PFSK-1 (cell line): ENCODE data around the gene AP1S1.

Experiments
- FOXP2 ChIP-seq: optimal IDR thresholded peaks from 2 replicates; pipeline ENCODE3; 2011; ENCODE audit warnings: borderline replicate concordance, control low read depth, inconsistent platforms; ENCODE audit not compliant: insufficient read depth; ENCODE audit errors: extremely low read length, extremely low read depth
- POLR2AphosphoS5 ChIP-seq: IDR thresholded peaks from 2 replicates; pipeline ENCODE4 v1.6.1; 2012; ENCODE audit warnings: low read depth, mild to moderate bottlenecking, control low read depth, low read length, moderate library complexity
- SIN3A ChIP-seq: IDR thresholded peaks from 2 replicates; pipeline ENCODE4 v1.6.1; 2012; ENCODE audit warnings: mild to moderate bottlenecking, low read length, moderate library complexity, borderline replicate concordance; ENCODE audit not compliant: insufficient read depth
- TF ChIP-seq, protein P1 (sequence below), 2 experiments: IDR thresholded peaks; 2 replicates each; pipeline versions ENCODE4 v1.6.1 to v1.8.0; 2011 to 2012; ENCODE audit warnings: low read depth in 2 of 2, low read length in 2 of 2, control low read depth in 1 of 2, inconsistent platforms in 1 of 2, mild to moderate bottlenecking in 1 of 2, moderate library complexity in 1 of 2; ENCODE audit not compliant: insufficient read depth in 1 of 2

DNA sequence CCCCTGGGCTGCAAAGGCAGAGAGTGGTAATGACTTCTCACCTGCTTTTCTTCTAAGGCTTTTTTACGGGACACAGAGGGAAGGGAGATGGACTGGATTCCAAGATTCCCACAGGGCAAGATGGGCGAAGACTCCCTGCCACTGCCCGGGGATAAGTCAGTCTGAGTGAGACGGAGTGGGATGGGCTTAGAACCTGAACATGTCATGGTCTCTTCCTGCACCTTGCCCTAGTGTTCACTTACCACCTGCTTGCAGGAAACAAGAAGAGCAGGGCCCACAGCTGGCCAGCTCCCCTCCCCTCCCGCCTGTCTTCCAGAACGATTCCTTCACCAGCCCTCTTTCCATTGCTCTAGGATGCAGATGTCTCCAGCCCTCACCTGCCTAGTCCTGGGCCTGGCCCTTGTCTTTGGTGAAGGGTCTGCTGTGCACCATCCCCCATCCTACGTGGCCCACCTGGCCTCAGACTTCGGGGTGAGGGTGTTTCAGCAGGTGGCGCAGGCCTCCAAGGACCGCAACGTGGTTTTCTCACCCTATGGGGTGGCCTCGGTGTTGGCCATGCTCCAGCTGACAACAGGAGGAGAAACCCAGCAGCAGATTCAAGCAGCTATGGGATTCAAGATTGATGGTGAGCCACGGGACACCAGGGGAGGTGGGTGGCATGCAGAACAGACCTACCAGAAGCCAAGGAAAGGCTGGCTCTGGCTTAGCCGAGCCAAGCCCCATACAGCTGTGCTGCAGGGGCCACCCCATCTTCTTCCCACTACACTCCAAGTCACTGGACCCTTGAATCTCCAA, 26.0 kb upstream of the AP1S1 start:
- TF ChIP-seq, protein P1, sequence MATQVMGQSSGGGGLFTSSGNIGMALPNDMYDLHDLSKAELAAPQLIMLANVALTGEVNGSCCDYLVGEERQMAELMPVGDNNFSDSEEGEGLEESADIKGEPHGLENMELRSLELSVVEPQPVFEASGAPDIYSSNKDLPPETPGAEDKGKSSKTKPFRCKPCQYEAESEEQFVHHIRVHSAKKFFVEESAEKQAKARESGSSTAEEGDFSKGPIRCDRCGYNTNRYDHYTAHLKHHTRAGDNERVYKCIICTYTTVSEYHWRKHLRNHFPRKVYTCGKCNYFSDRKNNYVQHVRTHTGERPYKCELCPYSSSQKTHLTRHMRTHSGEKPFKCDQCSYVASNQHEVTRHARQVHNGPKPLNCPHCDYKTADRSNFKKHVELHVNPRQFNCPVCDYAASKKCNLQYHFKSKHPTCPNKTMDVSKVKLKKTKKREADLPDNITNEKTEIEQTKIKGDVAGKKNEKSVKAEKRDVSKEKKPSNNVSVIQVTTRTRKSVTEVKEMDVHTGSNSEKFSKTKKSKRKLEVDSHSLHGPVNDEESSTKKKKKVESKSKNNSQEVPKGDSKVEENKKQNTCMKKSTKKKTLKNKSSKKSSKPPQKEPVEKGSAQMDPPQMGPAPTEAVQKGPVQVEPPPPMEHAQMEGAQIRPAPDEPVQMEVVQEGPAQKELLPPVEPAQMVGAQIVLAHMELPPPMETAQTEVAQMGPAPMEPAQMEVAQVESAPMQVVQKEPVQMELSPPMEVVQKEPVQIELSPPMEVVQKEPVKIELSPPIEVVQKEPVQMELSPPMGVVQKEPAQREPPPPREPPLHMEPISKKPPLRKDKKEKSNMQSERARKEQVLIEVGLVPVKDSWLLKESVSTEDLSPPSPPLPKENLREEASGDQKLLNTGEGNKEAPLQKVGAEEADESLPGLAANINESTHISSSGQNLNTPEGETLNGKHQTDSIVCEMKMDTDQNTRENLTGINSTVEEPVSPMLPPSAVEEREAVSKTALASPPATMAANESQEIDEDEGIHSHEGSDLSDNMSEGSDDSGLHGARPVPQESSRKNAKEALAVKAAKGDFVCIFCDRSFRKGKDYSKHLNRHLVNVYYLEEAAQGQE (IDR thresholded peaks at IDR 0.05; ENCODE audit: insufficient read depth in 1 of 2, low read depth in 2 of 2, low read length in 2 of 2), result no peak
- no peak for TF ChIP-seq POLR2AphosphoS5
- no peak for TF ChIP-seq SIN3A
- no peak for TF ChIP-seq FOXP2
